A673 (cell line): ENCODE results near the gene WDR37. TPM values are rescaled to one million over a fixed set of nuclear protein-coding genes. Genes with fewer than 3 reads are reported as not detected.
"Not testable (repeated sequence)": the region's sequence is repeated elsewhere in the genome, so short reads cannot be mapped to it uniquely, and the experiment has no call there.

ENCODE experiments used
- BruUV-seq: library from RNA; stranded (reverse); fragments of 400-500 nt; replicated peaks from 2 replicates; lab custom pipeline; 2021; lab: Mats Ljungman, UMichigan
- CTCF ChIA-PET: fragments of 300-600 bp; sonication (Branson Sonifier 250); formaldehyde crosslinking; loops from one replicate; lab custom pipeline; 2022; ENCODE audit warnings: antibody characterized with exemption; lab: Charles Lee
- POLR2A ChIA-PET: fragments of 300-600 bp; sonication (Branson Sonifier 250); formaldehyde crosslinking; loops from one replicate; lab custom pipeline; 2022; ENCODE audit warnings: antibody characterized with exemption; ENCODE audit not compliant: low non-redundant PET; lab: Charles Lee
- DNase-seq: peaks from one replicate; pipeline ENCODE4 v3.0.0-alpha.2; 2015; ENCODE audit warnings: low spot score
- H3K27ac ChIP-seq: fragments of 200-600 bp; sonication (generic); 2 replicates; pipeline ENCODE4 v1.5.1; 2016; ENCODE audit warnings: mixed run types, low read depth, mild to moderate bottlenecking, mixed read lengths, antibody characterized with exemption, low read length; ENCODE audit not compliant: poor library complexity, severe bottlenecking
- H3K27me3 ChIP-seq: fragments of 200-600 bp; sonication (generic); replicated peaks from 2 replicates; pipeline ENCODE4 v1.6.1; 2017; ENCODE audit warnings: mixed run types, low read depth, mild to moderate bottlenecking, mixed read lengths, antibody characterized with exemption, low read length; ENCODE audit not compliant: insufficient read depth, poor library complexity
- H3K36me3 ChIP-seq: fragments of 200-600 bp; sonication (generic); 2 replicates; pipeline ENCODE4 v1.6.1; 2016; ENCODE audit warnings: mixed run types, mild to moderate bottlenecking, mixed read lengths, antibody characterized with exemption, low read length; ENCODE audit not compliant: insufficient read depth, poor library complexity, severe bottlenecking
- H3K4me1 ChIP-seq: fragments of 200-600 bp; sonication (generic); 2 replicates; pipeline ENCODE4 v1.6.1; 2017; ENCODE audit warnings: mixed run types, mild to moderate bottlenecking, mixed read lengths, antibody characterized with exemption, low read length; ENCODE audit not compliant: insufficient read depth, poor library complexity, severe bottlenecking
- H3K4me3 ChIP-seq: fragments of 200-600 bp; sonication (generic); 2 replicates; pipeline ENCODE4 v1.5.1; 2016; ENCODE audit warnings: low read depth, mixed run types, mild to moderate bottlenecking, mixed read lengths, low read length; ENCODE audit not compliant: poor library complexity, severe bottlenecking
- H3K9me3 ChIP-seq: fragments of 200-600 bp; sonication (generic); 2 replicates; pipeline ENCODE4 v1.6.1; 2016; ENCODE audit warnings: mixed run types, low read depth, mild to moderate bottlenecking, mixed read lengths, antibody characterized with exemption, low read length; ENCODE audit not compliant: poor library complexity, severe bottlenecking
- EZH2 ChIP-seq: fragments of 200-600 bp; sonication (generic); IDR thresholded peaks from 2 replicates; pipeline ENCODE4 v1.6.1; 2017; ENCODE audit warnings: borderline replicate concordance, low read depth, mild to moderate bottlenecking, mixed read lengths, antibody characterized with exemption, low read length; ENCODE audit not compliant: poor library complexity, severe bottlenecking
- intact Hi-C: fragments of 100-400 bp; cut with micrococcal nuclease; formaldehyde crosslinking; loops from one replicate; pipeline ENCODE4 v1.10.0; 2022; ENCODE audit not compliant: unreplicated experiment
- total RNA-seq: library from RNA; stranded (reverse); gene quantifications from 2 replicates; pipeline ENCODE4 v1.2.3, GENCODE V29; 2021
- TF ChIP-seq, protein P1 (sequence below): fragments of 300-800, 200-600 bp; sonication (generic); conservative IDR thresholded peaks from 2 replicates; pipeline ENCODE4 v1.5.1; 2017; ENCODE audit warnings: low read depth, mild to moderate bottlenecking, antibody characterized with exemption, low read length, moderate library complexity, mixed read lengths

Gene WDR37
- total RNA-seq, 1 experiment from 2014 or later = 12.6 TPM

DNA sequence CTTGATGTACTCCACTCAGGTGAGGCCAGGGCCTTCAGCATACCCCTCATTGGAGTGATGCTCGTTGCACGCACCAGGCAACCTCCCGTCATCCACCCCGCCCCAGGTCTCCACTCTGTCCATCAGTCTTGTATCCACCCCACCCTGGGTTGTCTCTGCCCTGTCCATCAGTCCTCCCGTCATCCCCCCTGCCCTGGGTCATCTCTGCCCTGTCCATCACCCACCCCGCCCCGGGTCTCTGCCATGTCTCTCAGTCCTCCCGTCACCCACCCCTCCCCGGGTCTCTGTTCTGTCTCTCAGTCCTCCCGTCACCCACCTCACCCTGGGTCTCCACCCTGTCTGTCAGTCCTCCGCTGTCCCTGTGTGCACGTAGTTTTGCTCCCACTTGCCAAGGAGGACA lies 59.9 kb downstream of the WDR37 start:
- Histone ChIP-seq H3K27ac (no peak overlapping the region), H3K36me3 (peaks cover 7% of the 10 kb centered on the region), H3K4me3 (no peak overlapping the region), H3K4me1 (peaks cover under 1% of the 10 kb centered on the region), H3K27me3 (no peaks in the 10 kb centered on the region), H3K9me3 (no peaks in the 10 kb centered on the region)
- DNase-seq = no peak
- intact Hi-C loops = no loop called here
- no peak for TF ChIP-seq EZH2
- TF ChIP-seq, protein P1, sequence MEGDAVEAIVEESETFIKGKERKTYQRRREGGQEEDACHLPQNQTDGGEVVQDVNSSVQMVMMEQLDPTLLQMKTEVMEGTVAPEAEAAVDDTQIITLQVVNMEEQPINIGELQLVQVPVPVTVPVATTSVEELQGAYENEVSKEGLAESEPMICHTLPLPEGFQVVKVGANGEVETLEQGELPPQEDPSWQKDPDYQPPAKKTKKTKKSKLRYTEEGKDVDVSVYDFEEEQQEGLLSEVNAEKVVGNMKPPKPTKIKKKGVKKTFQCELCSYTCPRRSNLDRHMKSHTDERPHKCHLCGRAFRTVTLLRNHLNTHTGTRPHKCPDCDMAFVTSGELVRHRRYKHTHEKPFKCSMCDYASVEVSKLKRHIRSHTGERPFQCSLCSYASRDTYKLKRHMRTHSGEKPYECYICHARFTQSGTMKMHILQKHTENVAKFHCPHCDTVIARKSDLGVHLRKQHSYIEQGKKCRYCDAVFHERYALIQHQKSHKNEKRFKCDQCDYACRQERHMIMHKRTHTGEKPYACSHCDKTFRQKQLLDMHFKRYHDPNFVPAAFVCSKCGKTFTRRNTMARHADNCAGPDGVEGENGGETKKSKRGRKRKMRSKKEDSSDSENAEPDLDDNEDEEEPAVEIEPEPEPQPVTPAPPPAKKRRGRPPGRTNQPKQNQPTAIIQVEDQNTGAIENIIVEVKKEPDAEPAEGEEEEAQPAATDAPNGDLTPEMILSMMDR = no peak
- ChIA-PET CTCF (no interaction called here), POLR2A (no interaction called here)
- BruUV-seq = no TSS peak

- intact Hi-C loops = no loop called here
- Histone ChIP-seq H3K4me3 (no peak overlapping the region), H3K9me3 (no peaks in the 10 kb centered on the region), H3K27me3 (no peaks in the 10 kb centered on the region), H3K4me1 (peaks cover 6% of the 10 kb centered on the region), H3K27ac (no peak overlapping the region), H3K36me3 (peaks cover 7% of the 10 kb centered on the region)
- POLR2A ChIA-PET = no interaction called here
- TF ChIP-seq, protein P1 = no peak
- TF ChIP-seq EZH2 = no peak
- no peak for DNase-seq
- no TSS peak for BruUV-seq
- CTCF ChIA-PET = no interaction called here
These were observed 60.6 kb downstream of the WDR37 start for GRCh38 chr10:1116696-1117280.

GRCh38 chr10:1117651-1118050 lies 61.5 kb downstream of the WDR37 start:
- intact Hi-C loops = no loop called here
- no peak for TF ChIP-seq EZH2
- TF ChIP-seq, protein P1 = no peak
- peaks cover 7% of the 10 kb centered on the region for H3K36me3 ChIP-seq
- no peaks in the 10 kb centered on the region for H3K27me3 ChIP-seq
- DNase-seq = no peak
- POLR2A ChIA-PET = no interaction called here
- H3K27ac ChIP-seq = no peak overlapping the region
- peaks cover 11% of the 10 kb centered on the region for H3K4me1 ChIP-seq
- CTCF ChIA-PET = no interaction called here
- no TSS peak for BruUV-seq
- H3K9me3 ChIP-seq = no peaks in the 10 kb centered on the region
- H3K4me3 ChIP-seq = no peak overlapping the region

GRCh38 chr10:1118318-1118717 lies 62.1 kb downstream of the WDR37 start:
- BruUV-seq, POLR2A ChIA-PET, H3K36me3 ChIP-seq, DNase-seq, intact Hi-C loops, H3K27me3 ChIP-seq, H3K27ac ChIP-seq, H3K9me3 ChIP-seq, H3K4me3 ChIP-seq, CTCF ChIA-PET: not testable (repeated sequence)
- H3K4me1 ChIP-seq = peaks cover 15% of the 10 kb centered on the region
